Measurements from ENCODE around the gene BAZ2A.

BAZ2A gene

GRCh38 chr12:56571121-56571520 is 59.0 kb downstream of the BAZ2A start (continued):
- TF ChIP-seq, protein P1, sequence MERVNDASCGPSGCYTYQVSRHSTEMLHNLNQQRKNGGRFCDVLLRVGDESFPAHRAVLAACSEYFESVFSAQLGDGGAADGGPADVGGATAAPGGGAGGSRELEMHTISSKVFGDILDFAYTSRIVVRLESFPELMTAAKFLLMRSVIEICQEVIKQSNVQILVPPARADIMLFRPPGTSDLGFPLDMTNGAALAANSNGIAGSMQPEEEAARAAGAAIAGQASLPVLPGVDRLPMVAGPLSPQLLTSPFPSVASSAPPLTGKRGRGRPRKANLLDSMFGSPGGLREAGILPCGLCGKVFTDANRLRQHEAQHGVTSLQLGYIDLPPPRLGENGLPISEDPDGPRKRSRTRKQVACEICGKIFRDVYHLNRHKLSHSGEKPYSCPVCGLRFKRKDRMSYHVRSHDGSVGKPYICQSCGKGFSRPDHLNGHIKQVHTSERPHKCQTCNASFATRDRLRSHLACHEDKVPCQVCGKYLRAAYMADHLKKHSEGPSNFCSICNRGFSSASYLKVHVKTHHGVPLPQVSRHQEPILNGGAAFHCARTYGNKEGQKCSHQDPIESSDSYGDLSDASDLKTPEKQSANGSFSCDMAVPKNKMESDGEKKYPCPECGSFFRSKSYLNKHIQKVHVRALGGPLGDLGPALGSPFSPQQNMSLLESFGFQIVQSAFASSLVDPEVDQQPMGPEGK (CRISPR knock-in tag; IDR thresholded peaks at IDR 0.05; ENCODE audit: borderline replicate concordance) = no peak

DNA sequence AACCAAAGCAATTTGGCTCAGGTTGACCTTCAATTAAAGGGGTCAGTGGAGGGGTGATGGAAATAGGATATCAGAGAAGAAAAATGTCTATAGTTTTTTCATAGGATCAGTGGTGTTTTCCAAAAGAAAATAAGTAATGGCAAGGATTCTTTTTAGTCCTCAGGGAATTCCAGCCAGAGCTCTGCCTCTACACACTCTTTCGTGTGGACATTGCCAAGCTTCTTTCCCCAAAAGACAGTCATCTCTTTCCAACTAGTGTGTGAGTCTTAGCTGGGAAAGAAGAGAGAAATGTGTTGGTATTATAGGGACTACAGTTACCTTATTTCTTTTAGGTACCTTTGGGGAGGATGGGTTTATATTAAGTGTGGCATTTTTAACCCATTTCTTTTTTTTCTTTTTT is 62.0 kb downstream of the BAZ2A start:
- TF ChIP-seq ZFP3 (CRISPR knock-in tag; IDR thresholded peaks at IDR 0.05) = no peak
- TF ChIP-seq, protein P1 (CRISPR knock-in tag; IDR thresholded peaks at IDR 0.05; ENCODE audit: borderline replicate concordance) = no peak
- TF ChIP-seq, protein P2, sequence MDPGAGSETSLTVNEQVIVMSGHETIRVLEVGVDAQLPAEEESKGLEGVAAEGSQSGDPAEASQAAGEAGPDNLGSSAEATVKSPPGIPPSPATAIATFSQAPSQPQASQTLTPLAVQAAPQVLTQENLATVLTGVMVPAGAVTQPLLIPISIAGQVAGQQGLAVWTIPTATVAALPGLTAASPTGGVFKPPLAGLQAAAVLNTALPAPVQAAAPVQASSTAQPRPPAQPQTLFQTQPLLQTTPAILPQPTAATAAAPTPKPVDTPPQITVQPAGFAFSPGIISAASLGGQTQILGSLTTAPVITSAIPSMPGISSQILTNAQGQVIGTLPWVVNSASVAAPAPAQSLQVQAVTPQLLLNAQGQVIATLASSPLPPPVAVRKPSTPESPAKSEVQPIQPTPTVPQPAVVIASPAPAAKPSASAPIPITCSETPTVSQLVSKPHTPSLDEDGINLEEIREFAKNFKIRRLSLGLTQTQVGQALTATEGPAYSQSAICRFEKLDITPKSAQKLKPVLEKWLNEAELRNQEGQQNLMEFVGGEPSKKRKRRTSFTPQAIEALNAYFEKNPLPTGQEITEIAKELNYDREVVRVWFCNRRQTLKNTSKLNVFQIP (CRISPR knock-in tag; IDR thresholded peaks at IDR 0.05; ENCODE audit: borderline replicate concordance, low read depth) = no peak
- TF ChIP-seq CREB5 (CRISPR knock-in tag; IDR thresholded peaks at IDR 0.05; ENCODE audit: low read depth) = no peak
- ATAC-seq = no peak

DNA sequence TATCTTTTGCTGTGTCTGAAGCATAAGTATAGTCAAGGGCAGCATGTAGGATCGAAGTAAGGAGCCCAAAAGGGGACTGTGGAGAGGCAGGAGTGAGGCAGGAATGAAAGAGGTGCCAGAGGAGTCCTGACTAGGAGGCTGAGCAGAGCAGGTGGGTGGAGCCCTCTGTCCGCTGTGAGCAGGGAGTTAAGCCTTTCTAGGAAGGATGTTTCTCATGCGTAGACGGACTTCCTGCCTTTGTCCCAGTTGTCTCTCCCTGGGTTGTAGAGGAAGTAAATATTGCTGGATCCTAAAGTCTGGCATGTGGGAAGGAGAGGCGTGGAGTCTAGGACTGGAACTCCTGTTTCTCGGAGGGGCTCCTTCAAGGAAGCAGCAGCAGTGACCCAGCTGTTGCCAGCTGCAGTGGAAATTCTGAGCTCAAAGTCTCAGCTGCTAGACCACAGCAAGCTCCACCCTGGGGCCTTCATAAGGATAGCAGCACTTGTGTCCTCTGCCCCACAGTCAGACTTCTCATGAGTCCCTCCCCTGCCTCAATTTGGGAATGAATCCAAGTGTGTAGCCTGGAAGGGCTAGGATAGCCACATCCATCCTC is 64.5 kb downstream of the BAZ2A start:
- no peak for ATAC-seq
- TF ChIP-seq PPARA (CRISPR knock-in tag; IDR thresholded peaks at IDR 0.05; ENCODE audit: borderline replicate concordance) = no peak

DNA sequence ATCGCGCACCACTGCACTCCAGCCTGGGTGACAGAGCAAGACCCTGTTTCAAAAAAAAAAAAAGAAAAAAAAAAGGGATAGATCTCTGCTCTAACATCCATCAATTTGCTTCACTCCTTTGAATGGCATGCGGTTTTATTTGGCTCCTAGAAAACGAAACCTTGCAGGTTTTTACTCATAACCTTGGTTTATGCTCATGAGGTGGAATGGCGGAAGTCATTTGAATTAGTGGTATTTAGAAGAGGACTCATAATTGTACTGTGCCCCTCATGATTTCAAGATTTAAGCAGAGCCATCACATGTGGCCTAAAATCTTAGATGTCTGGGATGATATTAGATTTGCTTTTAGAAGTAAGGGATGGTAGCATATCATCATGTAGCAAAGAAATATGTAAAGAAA is 79.1 kb downstream of the BAZ2A start:
- ATAC-seq = no peak
- TF ChIP-seq TCF4 (CRISPR knock-in tag; IDR thresholded peaks at IDR 0.05; ENCODE audit: borderline replicate concordance) (no peak), ZFP3 (CRISPR knock-in tag; IDR thresholded peaks at IDR 0.05) (no peak), CREB5 (CRISPR knock-in tag; IDR thresholded peaks at IDR 0.05; ENCODE audit: low read depth) (no peak), ZC3H10 (CRISPR knock-in tag; IDR thresholded peaks at IDR 0.05) (no peak), RARB (CRISPR knock-in tag; IDR thresholded peaks at IDR 0.05) (no peak), BACH2 (CRISPR knock-in tag; IDR thresholded peaks at IDR 0.05; ENCODE audit: borderline replicate concordance) (no peak), CSDC2 (CRISPR knock-in tag; IDR thresholded peaks at IDR 0.05) (no peak), ZFP30 (CRISPR knock-in tag; IDR thresholded peaks at IDR 0.05) (no peak), GLIS3 (CRISPR knock-in tag; IDR thresholded peaks at IDR 0.05) (no peak), ZNF565 (CRISPR knock-in tag; conservative IDR thresholded peaks at IDR 0.05; ENCODE audit: low read depth) (no peak), ZNF70 (CRISPR knock-in tag; IDR thresholded peaks at IDR 0.05) (no peak), ESRRG (CRISPR knock-in tag; IDR thresholded peaks at IDR 0.05) (no peak), PPARA (CRISPR knock-in tag; IDR thresholded peaks at IDR 0.05; ENCODE audit: borderline replicate concordance) (no peak)
- TF ChIP-seq, protein P1 (CRISPR knock-in tag; IDR thresholded peaks at IDR 0.05; ENCODE audit: borderline replicate concordance) = no peak
- TF ChIP-seq, protein P2 (CRISPR knock-in tag; IDR thresholded peaks at IDR 0.05; ENCODE audit: borderline replicate concordance, low read depth) = no peak
- TF ChIP-seq, protein P3, sequence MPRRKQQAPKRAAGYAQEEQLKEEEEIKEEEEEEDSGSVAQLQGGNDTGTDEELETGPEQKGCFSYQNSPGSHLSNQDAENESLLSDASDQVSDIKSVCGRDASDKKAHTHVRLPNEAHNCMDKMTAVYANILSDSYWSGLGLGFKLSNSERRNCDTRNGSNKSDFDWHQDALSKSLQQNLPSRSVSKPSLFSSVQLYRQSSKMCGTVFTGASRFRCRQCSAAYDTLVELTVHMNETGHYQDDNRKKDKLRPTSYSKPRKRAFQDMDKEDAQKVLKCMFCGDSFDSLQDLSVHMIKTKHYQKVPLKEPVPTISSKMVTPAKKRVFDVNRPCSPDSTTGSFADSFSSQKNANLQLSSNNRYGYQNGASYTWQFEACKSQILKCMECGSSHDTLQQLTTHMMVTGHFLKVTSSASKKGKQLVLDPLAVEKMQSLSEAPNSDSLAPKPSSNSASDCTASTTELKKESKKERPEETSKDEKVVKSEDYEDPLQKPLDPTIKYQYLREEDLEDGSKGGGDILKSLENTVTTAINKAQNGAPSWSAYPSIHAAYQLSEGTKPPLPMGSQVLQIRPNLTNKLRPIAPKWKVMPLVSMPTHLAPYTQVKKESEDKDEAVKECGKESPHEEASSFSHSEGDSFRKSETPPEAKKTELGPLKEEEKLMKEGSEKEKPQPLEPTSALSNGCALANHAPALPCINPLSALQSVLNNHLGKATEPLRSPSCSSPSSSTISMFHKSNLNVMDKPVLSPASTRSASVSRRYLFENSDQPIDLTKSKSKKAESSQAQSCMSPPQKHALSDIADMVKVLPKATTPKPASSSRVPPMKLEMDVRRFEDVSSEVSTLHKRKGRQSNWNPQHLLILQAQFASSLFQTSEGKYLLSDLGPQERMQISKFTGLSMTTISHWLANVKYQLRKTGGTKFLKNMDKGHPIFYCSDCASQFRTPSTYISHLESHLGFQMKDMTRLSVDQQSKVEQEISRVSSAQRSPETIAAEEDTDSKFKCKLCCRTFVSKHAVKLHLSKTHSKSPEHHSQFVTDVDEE (CRISPR knock-in tag; IDR thresholded peaks at IDR 0.05) = no peak
